HEK293 (cell line): ENCODE measurements around the gene EIF2B2.

ENCODE experiments used
- CTCF ChIA-PET: fragments of 350-600 bp; formaldehyde crosslinking; extraction: SDS; loops from one replicate; lab custom pipeline; 2021; ENCODE audit warnings: antibody characterized with exemption; lab: Yijun Ruan, JAX
- POLR2A ChIA-PET: fragments of 300-600 bp; formaldehyde crosslinking; extraction: SDS; loops from one replicate; lab custom pipeline; 2020; ENCODE audit warnings: antibody characterized with exemption, inconsistent platforms; lab: Yijun Ruan, JAX
- H3K27ac ChIP-seq: fragments of 200-500 bp; sonication (Bioruptor generic); 2 replicates; pipeline ENCODE4 v1.5.1; 2014; ENCODE audit warnings: low read depth, low read length, control low read depth, inconsistent platforms; ENCODE audit errors: extremely low read depth
- H3K36me3 ChIP-seq, 2 experiments: fragments of 200-500 bp in 1 of 2; sonication (Bioruptor generic) in 1 of 2; 1 replicate in 1 of 2; 2 replicates in 1 of 2; pipeline ENCODE4 v1.5.1; 2014 to 2017; ENCODE audit warnings: inconsistent platforms in 2 of 2, low read length in 2 of 2; ENCODE audit not compliant: control insufficient read depth in 2 of 2, insufficient read depth in 1 of 2
- H3K4me1 ChIP-seq: fragments of 200-500 bp; sonication (Bioruptor generic); 2 replicates; pipeline ENCODE4 v1.5.1; 2014; ENCODE audit warnings: mild to moderate bottlenecking, low read length, inconsistent platforms; ENCODE audit not compliant: control insufficient read depth, insufficient read depth
- H3K4me3 ChIP-seq: 2 replicates; pipeline ENCODE4 v1.5.1; 2011; ENCODE audit warnings: low read depth, mild to moderate bottlenecking, control low read depth, low read length, moderate library complexity
- H3K9me3 ChIP-seq: fragments of 200-500 bp; sonication (Bioruptor generic); 2 replicates; pipeline ENCODE4 v1.5.1; 2014; ENCODE audit warnings: low read depth, low read length, inconsistent platforms; ENCODE audit not compliant: control insufficient read depth, insufficient read depth
- BCL11B ChIP-seq: fragments of 450-650 bp; formaldehyde crosslinking; IDR thresholded peaks from 2 replicates; pipeline ENCODE4 v1.5.1; 2016; ENCODE audit warnings: low read depth, missing biosample characterization, missing genetic modification characterization
- GFI1B ChIP-seq: fragments of 450-650 bp; formaldehyde crosslinking; IDR thresholded peaks from 2 replicates; pipeline ENCODE4 v1.5.1; 2016; ENCODE audit warnings: missing biosample characterization, missing genetic modification characterization
- HOXC10 ChIP-seq: sonication (generic); formaldehyde crosslinking; IDR thresholded peaks from 2 replicates; pipeline ENCODE4 v1.8.1; 2023; ENCODE audit warnings: mild to moderate bottlenecking, missing genetic modification reagents
- KLF16 ChIP-seq: fragments of 450-650 bp; formaldehyde crosslinking; IDR thresholded peaks from 2 replicates; pipeline ENCODE4 v1.5.1; 2017; ENCODE audit warnings: missing biosample characterization, missing genetic modification characterization
- OSR2 ChIP-seq: fragments of 450-650 bp; formaldehyde crosslinking; IDR thresholded peaks from 2 replicates; pipeline ENCODE4 v1.5.1; 2016; ENCODE audit warnings: missing biosample characterization, missing genetic modification characterization
- PATZ1 ChIP-seq: fragments of 450-650 bp; formaldehyde crosslinking; IDR thresholded peaks from 2 replicates; pipeline ENCODE4 v1.5.1; 2016; ENCODE audit warnings: missing biosample characterization, missing genetic modification characterization
- SALL2 ChIP-seq: fragments of 450-650 bp; formaldehyde crosslinking; IDR thresholded peaks from 2 replicates; pipeline ENCODE4 v1.5.0; 2017; ENCODE audit warnings: missing biosample characterization, mild to moderate bottlenecking, missing genetic modification characterization, borderline replicate concordance
- SCRT2 ChIP-seq: fragments of 450-650 bp; formaldehyde crosslinking; IDR thresholded peaks from 2 replicates; pipeline ENCODE4 v1.5.1; 2016; ENCODE audit warnings: missing biosample characterization, missing genetic modification characterization
- ZBTB1 ChIP-seq: fragments of 450-650 bp; formaldehyde crosslinking; IDR thresholded peaks from 2 replicates; pipeline ENCODE4 v1.5.1; 2016; ENCODE audit warnings: missing biosample characterization, missing genetic modification characterization
- ZBTB10 ChIP-seq: fragments of 450-650 bp; formaldehyde crosslinking; IDR thresholded peaks from 2 replicates; pipeline ENCODE4 v1.5.1; 2016; ENCODE audit warnings: missing biosample characterization, missing genetic modification characterization
- ZBTB49 ChIP-seq: fragments of 450-650 bp; formaldehyde crosslinking; IDR thresholded peaks from 2 replicates; pipeline ENCODE4 v1.5.1; 2016; ENCODE audit warnings: missing biosample characterization, missing genetic modification characterization, low read depth
- ZBTB6 ChIP-seq: fragments of 450-650 bp; formaldehyde crosslinking; IDR thresholded peaks from 2 replicates; pipeline ENCODE4 v1.5.1; 2017; ENCODE audit warnings: missing biosample characterization, missing genetic modification characterization
- ZFHX2 ChIP-seq: fragments of 450-650 bp; formaldehyde crosslinking; conservative IDR thresholded peaks from 2 replicates; pipeline ENCODE4 v1.5.1; 2016; ENCODE audit warnings: missing biosample characterization, missing genetic modification characterization
- ZNF18 ChIP-seq: fragments of 450-650 bp; formaldehyde crosslinking; IDR thresholded peaks from 2 replicates; pipeline ENCODE4 v1.5.1; 2016; ENCODE audit warnings: missing biosample characterization, missing genetic modification characterization
- ZNF354C ChIP-seq: fragments of 450-650 bp; formaldehyde crosslinking; IDR thresholded peaks from 2 replicates; pipeline ENCODE4 v1.5.1; 2016; ENCODE audit warnings: missing biosample characterization, missing genetic modification characterization, low read depth, borderline replicate concordance
- ZNF48 ChIP-seq: fragments of 450-650 bp; formaldehyde crosslinking; IDR thresholded peaks from 2 replicates; pipeline ENCODE4 v1.5.1; 2016; ENCODE audit warnings: missing biosample characterization, missing genetic modification characterization
- ZNF670 ChIP-seq: fragments of 450-650 bp; formaldehyde crosslinking; IDR thresholded peaks from 2 replicates; pipeline ENCODE4 v1.5.1; 2016; ENCODE audit warnings: missing biosample characterization, missing genetic modification characterization, low read depth
- ZNF747 ChIP-seq: fragments of 450-650 bp; formaldehyde crosslinking; IDR thresholded peaks from 2 replicates; pipeline ENCODE4 v1.5.1; 2016; ENCODE audit warnings: missing biosample characterization, missing genetic modification characterization
- ZNF785 ChIP-seq: fragments of 450-650 bp; formaldehyde crosslinking; IDR thresholded peaks from 2 replicates; pipeline ENCODE4 v1.5.1; 2016; ENCODE audit warnings: missing biosample characterization, missing genetic modification characterization
- ZNF830 ChIP-seq: fragments of 450-650 bp; IDR thresholded peaks from 2 replicates; pipeline ENCODE4 v1.5.0; 2018; ENCODE audit warnings: missing biosample characterization, missing genetic modification characterization, low read depth, mild to moderate bottlenecking, moderate library complexity
- ZNF837 ChIP-seq: fragments of 450-650 bp; formaldehyde crosslinking; IDR thresholded peaks from 2 replicates; pipeline ENCODE4 v1.5.1; 2016; ENCODE audit warnings: missing biosample characterization, missing genetic modification characterization
- ZSCAN16 ChIP-seq: fragments of 450-650 bp; formaldehyde crosslinking; IDR thresholded peaks from 2 replicates; pipeline ENCODE4 v1.5.1; 2016; ENCODE audit warnings: missing biosample characterization, missing genetic modification characterization
- ZSCAN5A ChIP-seq: fragments of 450-650 bp; formaldehyde crosslinking; IDR thresholded peaks from 2 replicates; pipeline ENCODE4 v1.5.1; 2016; ENCODE audit warnings: missing biosample characterization, missing genetic modification characterization

The EIF2B2 gene

GRCh38 chr14:74959596-74960180, 43.0 kb upstream of the EIF2B2 start:
- Histone ChIP-seq H3K4me3 (no peak overlapping the region), H3K36me3 (no peaks in the 10 kb centered on the region), H3K9me3 (no peaks in the 10 kb centered on the region), H3K4me1 (peaks cover under 1% of the 10 kb centered on the region; the same call in 1 of the 2 replicates), H3K27ac (no peak overlapping the region)
- POLR2A ChIA-PET, result no interaction called here
- TF ChIP-seq ZNF747 (tag by site-specific recombination), result no peak
- TF ChIP-seq ZNF354C (tag by site-specific recombination), result no peak
- no peak for TF ChIP-seq ZSCAN16 (tag by site-specific recombination)
- no peak for TF ChIP-seq KLF16
- TF ChIP-seq GFI1B, result no peak
- no peak for TF ChIP-seq BCL11B (tag by site-specific recombination)
- TF ChIP-seq ZBTB10 (tag by site-specific recombination), result no peak
- TF ChIP-seq SCRT2 (tag by site-specific recombination), result no peak
- CTCF ChIA-PET, result interaction anchor here (0.8 kb wide), 1 partner anchor 18 kb away, joined by 4 read pairs; no protein-coding TSS in a partner anchor

- no peaks in the 10 kb centered on the region for H3K36me3 ChIP-seq
- ChIA-PET CTCF (interaction anchor here (0.5 to 1.3 kb wide), 2 partner anchors 14 to 198 kb away, joined by 3 to 6 read pairs; no protein-coding TSS in a partner anchor), POLR2A (no interaction called here)
- H3K4me1 ChIP-seq, result no peaks in the 10 kb centered on the region
- H3K9me3 ChIP-seq, result no peaks in the 10 kb centered on the region
- no peak overlapping the region for H3K4me3 ChIP-seq
- no peak overlapping the region for H3K27ac ChIP-seq
- TF ChIP-seq SCRT2 (tag by site-specific recombination) (no peak), ZNF830 (no peak), OSR2 (tag by site-specific recombination) (no peak), ZBTB1 (tag by site-specific recombination) (no peak), ZFHX2 (no peak), SALL2 (no peak), ZBTB49 (tag by site-specific recombination) (no peak), ZNF670 (tag by site-specific recombination) (no peak), ZBTB6 (tag by site-specific recombination) (no peak), ZNF837 (tag by site-specific recombination) (no peak), PATZ1 (tag by site-specific recombination) (no peak), ZNF785 (no peak), ZNF18 (tag by site-specific recombination) (no peak), ZSCAN5A (no peak), HOXC10 (CRISPR knock-in tag) (no peak), ZNF48 (tag by site-specific recombination) (no peak)
Measured at GRCh38 chr14:74960736-74961135, 42.0 kb upstream of the EIF2B2 start.
